Right lung (tissue), 10 donors: ENCODE measurements around the gene PRSS21. TPM values are rescaled to one million over a fixed set of nuclear protein-coding genes. Genes with fewer than 3 reads are reported as not detected.

Experiments used
- DNase-seq, 2 donors: peaks; one replicate each; pipeline ENCODE4 v3.0.0-alpha.2; 2013
- long read RNA-seq, 8 donors: transcript quantifications; one replicate each; lab custom pipeline, GENCODE V29; 2026
- polyA plus RNA-seq, 5 donors: library from polyadenylated mRNA; unstranded; fragments of 120-200 nt; gene quantifications; one replicate each; pipeline versions ENCODE4 v1.2.1 to v1.2.3, GENCODE V29; 2013; ENCODE audit warnings: inconsistent platforms in 1 of 5, low replicate concordance in 1 of 5; ENCODE audit not compliant: insufficient read length in 5 of 5, insufficient read depth in 1 of 5

The PRSS21 gene, protein sequence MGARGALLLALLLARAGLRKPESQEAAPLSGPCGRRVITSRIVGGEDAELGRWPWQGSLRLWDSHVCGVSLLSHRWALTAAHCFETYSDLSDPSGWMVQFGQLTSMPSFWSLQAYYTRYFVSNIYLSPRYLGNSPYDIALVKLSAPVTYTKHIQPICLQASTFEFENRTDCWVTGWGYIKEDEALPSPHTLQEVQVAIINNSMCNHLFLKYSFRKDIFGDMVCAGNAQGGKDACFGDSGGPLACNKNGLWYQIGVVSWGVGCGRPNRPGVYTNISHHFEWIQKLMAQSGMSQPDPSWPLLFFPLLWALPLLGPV
- polyA plus RNA-seq = under 1 TPM in 3 of 5 donors, not detected in 2; 0.14 to 0.67 (median 0.23) TPM
- long read RNA-seq, donor 1 = 0 reads
- long read RNA-seq, donor 2 = 0 reads
- long read RNA-seq, donor 3 = 0 reads
- long read RNA-seq, donor 4 = 0 reads
- long read RNA-seq, donor 5 = 0 reads
- long read RNA-seq, donor 6 = 0 reads
- long read RNA-seq, donor 7 = 0 reads
- long read RNA-seq, donor 8 = 0 reads

- DNase-seq = no peak
These were observed at the start of gene PRSS21 for GRCh38 chr16:2816751-2817339. PRSS21 (plus strand) TSS chr16:2817237; CDS start chr16:2817269, 32 bp downstream.

- no peak for DNase-seq
These were observed 49.1 kb upstream of the PRSS21 start for GRCh38 chr16:2767891-2768290.

DNA sequence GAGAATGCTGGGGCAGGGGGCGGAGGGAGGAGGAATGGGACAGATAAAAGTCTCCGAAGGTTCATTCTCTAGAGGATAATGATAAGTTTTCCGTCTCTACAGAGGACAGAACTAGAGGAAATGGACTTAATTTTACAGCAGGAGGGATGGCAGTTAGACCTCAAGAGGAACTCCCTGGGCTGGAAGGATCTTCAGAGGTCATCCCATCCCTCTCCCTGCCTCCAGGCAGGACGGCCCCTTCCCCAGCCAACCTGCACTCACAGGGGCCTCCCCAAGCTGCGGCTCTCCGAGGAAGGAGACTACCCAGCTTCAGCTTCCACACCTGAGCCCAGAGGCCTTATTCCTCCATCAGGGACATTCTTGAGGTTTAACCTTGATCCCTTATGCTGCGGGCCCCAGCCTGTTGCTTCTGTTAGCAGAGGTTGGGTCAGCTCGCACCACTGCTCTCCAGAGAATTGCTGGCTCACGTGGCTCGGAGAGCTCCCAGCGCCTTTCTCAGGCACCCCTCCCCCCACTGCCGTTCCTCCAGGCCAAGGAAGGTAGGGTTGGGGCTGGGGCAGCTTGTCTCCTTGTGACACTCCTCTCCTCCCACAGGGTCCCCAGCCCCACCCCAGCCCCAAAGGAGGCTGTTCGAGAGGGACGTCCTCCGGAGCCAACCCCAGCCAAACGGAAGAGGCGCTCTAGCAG is 48.5 kb upstream of the PRSS21 start:
- no peak for DNase-seq

DNA sequence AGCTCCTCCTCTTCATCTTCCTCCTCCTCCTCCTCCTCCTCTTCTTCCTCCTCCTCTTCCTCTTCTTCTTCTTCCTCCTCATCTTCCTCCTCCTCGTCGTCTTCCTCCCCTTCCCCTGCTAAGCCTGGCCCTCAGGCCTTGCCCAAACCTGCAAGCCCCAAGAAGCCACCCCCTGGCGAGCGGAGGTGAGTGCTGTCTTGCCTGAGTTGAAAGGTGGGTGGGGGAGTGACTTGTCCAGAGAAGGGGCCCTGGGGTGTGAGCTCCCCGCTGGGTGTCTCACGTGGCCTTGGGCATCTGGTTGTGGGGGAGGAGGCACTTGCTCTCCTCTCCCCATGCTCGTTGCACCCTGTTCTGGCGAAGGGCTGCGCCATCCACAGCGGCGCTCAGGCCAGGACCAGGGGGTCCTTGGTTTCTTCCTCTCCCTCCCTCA is 47.9 kb upstream of the PRSS21 start:
- no peak for DNase-seq

- no peak for DNase-seq
These were observed 47.4 kb upstream of the PRSS21 start for GRCh38 chr16:2769675-2770056.

GRCh38 chr16:2770057-2770951 is 46.7 kb upstream of the PRSS21 start:
- DNase-seq = no peak

GRCh38 chr16:2771496-2772402 is 45.3 kb upstream of the PRSS21 start:
- no peak for DNase-seq

GRCh38 chr16:2773188-2773968 is 43.7 kb upstream of the PRSS21 start:
- no peak for DNase-seq

DNA sequence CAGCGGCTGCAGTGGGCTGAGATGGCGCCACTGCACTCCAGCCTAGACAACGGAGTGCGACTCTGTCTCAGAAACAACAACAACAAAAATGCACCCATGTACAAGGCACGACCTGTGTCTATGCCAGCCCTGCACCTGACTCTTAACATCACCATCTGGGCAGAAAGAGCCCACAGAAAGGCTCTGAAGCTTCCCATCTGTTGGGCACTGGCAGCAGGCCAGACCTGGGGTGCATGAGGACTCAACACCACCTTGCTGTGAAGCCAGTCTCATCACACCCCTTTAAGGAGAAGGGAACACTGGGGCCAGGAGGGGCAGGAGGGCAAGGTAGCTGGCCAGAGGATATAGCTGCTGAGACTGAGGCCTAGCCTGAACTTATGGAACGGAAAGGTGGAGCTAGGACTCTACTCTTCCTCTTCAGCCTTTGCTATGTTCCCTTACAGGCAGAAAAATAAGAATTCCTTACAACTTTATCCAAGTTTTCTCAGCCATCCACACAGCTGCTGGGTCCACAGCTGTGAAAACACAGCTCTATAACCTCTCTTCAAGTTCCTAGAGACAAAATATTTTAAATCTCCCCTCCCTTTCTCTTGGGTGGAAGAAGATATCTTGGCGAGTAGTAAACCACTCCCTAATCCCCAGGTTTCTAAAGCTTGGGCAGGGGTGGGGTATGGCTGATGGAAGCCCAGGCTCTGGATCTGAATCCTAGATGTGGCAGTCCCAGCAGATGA is 42.7 kb upstream of the PRSS21 start:
- DNase-seq = no peak

- DNase-seq = no peak
These were observed 41.8 kb upstream of the PRSS21 start for GRCh38 chr16:2775131-2775716.

- no peak for DNase-seq
These were observed 41.1 kb upstream of the PRSS21 start for GRCh38 chr16:2775765-2776499.

DNA sequence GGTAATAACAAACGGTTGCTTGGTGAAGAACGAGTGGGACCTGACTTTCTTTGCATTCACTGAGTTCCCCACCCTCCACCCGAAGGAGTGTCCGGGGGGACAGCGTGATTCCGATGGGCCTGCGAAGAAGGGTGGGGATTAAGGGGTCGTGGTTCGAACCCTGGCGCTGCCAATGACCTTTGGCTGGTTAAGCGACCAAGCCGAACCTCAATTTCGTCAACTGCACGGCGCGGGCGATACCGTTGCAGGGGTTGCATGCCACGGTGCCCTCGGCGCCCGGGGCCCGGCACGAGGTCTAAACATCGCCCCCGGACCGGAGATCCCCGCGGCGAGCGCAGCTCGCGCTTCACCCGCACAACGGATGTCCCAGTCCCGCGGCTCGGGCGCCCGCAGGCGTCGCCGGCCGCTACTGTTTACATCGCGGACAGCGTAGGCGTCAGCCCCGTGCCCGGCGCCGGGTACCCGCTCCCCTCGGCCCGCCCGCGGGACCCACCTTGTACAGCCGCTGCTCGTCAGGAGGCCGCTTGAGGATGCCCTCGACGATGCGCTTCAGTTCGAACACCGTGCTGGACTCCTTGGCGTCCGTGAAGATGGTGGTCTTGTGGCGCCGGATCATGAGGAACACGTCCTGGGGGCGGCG is 40.4 kb upstream of the PRSS21 start:
- peak in 1 of 2 donors; percentile 19 for DNase-seq

DNA sequence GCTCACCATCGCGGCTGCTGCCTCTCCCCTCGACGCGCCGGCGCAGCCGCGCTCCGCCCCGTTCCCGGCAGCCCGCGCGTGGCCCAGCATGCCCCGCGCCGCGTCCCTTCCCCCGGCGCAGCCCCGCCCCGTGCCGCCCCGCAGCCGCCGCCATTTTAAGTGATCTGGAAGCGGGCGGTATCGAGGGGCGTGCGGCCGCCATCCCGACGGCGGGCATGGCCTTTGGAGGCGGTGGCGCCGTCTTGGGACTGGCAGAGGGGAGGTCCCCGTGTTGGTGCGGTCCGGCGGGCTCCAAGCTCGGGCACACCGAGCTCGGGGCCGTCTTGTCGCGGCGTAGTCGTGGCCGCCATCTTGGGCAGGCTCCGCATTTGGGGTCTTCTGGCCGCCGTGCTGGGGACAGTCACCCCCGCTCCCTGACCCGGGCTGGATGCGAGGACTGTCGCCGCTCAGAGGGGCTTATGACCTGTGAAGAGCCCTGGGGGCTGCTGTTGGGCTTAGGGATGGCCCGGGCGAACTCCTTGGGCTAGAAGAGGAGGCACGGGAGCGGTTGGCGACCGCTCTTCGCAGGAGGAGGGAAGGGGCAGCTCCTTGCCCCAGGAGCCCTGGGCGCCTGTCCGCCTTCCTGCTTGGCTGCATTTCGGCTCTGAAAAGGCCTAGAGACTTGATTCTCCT is 39.7 kb upstream of the PRSS21 start, which contains the start of gene ELOB:
Gene ELOB, minus strand, starts transcription at position 50 of the 672 bp plus-strand sequence. Its CDS starts 41 bp downstream, at position 9.
- peak; percentile 88 to 90 for DNase-seq

- peak; percentile 16 to 31 for DNase-seq
These were observed 39.0 kb upstream of the PRSS21 start for GRCh38 chr16:2777903-2778629.

DNA sequence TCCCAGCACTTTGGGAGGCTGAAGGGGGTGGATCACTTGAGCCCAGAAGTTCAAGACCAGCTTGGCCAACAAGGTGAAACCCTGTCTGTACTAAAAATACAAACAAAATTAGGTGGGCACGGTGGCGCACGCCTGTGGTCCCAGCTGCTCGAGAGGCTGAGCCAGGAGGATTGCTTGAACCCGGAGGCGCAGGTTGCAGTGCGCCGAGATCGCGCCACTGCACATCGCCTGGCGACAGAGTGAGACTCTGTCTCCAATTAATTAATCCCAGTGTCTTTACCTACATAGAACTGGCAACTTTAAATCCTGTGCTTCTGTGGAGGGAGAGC is 38.4 kb upstream of the PRSS21 start:
- DNase-seq = no peak
